Kidney capillary endothelial cell (primary cell): ENCODE measurements around the gene FGF8.

Experiments used
- DNase-seq: peaks from one replicate; pipeline ENCODE4 v3.0.0-alpha.2; 2018; ENCODE audit warnings: low spot score

Gene FGF8

DNA sequence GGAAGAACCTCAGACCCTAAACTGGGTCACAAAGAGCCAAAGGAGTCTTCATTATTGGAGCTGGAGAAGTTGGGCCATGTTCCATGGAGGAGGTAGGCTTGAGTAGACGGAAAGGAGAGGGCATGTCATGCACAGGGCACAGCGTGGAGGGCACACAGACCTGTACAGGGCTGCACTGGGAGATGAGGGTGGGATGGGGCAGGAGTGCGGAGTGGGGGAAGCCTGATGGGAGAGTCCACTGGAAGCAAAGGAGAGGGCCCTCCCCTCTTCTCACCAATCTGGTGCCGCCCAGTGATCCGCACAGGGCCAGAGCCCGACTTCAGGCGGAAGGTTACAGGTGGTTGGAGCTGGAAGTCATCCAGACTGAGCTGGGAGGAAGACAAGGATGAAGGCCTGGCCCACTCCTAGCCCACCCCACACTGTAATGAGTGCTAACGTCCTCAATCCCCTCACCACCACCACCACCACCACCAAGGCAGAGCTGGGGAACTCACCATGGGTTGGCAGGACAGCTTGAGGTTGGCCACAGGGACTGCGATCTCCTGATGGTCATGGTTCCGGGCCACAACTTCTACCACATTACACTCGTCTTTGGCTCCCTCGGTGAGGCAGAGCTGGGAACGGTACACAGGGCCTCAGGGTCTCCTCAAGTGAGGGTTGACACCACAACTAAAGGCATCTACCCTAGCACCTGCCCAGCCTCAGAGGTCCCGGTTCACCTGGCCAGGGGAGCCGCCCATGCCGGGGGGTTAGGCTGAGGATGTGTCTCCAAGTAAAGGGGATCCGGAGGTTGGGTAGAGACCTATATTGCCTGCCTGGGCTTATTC, 6.3 kb upstream of the FGF8 start:
- no peak for DNase-seq

DNA sequence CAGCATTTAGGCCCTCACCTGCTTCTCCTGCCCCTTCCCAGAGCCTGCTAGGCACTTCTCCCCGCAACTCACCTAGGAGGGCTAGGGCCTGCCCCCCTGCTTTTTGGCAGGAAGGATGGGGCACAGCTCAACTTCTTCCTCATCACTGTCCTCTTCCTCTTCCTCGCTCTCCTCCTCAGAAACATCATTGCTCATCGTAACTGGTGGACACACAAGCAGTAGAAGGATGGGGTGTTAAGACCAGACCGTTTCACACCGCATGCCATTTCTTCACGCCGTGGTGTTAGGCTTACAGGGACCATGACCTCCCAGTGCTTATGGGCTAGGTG, 5.7 kb upstream of the FGF8 start:
- DNase-seq, result no peak

DNA sequence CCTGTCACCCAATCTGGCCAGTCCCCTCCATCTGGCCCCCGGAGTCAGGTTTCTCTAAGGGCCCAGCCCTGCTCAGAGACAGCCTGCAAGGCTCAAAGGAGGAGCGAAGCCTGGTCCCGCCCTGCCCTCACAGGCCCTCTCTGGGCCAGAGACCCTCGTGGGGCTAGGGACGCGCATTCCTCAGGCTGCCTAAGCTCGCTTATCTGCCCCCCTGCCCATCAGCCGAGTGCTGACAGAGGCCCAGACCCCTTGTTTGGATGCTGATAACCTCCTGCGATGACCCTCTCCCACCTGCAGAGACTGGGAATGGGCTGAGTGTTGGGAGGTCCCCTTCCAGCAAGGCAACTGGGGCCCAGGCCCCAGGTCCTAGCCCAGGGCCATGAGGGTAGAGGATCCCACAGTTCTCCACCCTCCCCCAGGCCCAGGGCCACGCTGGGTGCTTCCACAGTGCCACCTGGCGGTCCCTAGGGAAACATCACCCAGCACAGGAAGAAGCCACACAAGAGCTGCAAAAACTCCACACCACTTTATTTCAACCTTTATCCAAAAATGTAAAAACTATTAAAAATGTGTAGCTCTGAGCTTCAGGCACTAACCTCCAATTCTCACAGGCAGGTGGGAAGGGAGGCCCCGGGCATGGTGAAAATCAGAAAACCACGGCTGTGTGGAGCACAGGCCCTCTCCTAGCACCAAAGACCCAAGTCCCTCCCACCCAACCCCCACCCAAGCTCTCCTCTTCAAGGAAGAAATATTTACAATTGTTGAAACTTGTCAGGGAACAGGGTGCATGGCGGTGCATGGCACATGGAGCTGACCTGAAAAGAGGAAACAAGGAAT, 5.1 kb upstream of the FGF8 start:
- DNase-seq, result peak; percentile 50

DNA sequence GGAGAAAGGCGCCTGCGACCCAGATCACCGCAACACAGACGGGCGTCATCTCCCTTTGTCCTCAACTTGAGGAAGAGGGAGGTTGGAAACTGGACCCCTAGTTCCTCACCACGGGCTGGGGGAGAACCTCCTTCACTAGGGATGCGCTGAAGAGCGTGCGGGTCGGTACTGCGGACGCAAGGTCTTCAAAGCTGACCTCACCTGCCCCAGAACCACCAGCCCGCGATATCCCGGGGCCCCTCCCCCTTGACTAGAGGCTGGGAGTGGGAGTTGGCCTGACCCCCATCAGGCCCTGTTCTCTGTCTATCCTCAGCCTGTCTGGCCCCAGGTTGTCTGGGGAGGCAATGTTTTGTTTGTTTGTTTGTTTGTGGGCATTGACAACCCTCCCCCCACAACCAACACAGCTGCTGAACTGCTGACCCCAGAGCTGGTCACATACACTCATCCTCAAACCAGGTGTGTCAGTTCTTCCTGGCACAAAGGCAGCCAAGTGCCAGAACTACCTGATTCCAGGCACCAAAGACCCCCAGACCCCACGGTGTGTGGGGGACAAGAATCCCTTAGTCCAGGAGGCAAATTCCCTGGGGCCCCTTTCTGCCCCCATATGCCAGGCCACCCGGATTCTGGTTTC, 4.4 kb upstream of the FGF8 start:
- no peak for DNase-seq

DNA sequence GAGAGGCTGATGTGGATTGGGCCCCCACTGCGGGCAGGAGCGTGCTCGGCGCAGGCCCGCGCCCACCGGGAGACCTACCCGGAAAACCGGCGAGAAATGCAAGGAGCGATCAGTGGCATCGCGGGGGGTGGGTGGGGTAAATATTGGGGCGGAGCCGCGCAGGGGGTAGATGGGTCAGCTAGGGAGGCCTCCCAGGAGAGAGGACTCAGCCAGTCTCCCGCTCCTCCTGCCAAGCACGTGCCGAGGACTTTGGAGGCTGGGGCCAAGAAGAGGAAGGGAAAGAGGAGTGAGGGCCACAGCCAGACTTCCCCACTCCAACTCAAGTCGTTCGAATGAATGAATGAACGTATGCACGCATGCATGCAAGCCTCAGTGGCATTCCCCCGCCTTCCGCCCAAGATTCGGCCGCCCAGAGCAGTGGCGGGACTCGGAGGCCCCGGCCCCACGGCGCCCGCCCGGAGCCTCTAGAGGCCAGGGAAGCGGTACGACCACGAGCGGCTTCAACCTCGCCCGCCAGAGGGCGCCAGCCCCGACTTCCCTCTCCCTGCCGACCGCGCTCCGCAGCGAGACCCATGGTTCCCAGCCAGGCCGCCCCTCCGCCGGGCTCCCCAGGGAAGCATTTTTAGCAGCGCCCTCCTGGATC, 3.8 kb upstream of the FGF8 start:
- peak; percentile 68 for DNase-seq

DNA sequence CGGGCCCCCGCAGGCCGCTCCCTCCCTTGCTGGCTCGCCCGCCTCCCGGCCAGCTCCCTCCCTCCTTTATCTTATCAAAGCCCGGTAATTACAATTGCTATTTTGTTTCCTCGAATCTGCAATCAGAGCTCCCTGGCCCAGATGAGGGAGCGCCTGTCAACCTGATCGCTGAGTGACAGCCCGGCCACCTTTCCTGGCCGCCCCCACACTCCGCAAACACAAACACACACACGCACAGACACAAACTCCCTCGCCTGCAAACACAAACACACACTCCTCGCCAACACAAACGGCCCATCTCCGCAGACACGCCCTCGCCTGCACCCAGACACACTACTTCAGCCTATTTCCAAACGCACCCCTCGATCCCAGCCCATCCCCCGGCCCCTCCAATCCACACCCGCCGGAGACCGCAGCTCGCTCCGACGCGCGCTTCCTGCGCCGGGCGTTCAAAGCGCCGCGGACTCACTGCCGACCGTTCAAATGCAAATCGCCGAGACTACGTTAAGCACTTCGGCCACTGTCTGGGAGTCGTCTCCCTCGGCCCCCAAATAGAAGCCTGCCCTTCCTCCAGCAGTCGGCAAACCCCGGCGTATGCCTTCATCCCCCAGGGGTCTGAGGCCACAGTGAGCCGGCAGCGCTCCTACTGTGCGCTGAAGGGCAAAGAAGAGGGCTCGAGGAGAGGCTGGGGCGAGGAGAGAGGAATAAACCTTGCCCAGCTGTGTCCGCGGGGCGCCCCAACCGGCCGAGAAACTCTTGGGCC, 3.0 kb upstream of the FGF8 start:
- peak; percentile 40 for DNase-seq

DNA sequence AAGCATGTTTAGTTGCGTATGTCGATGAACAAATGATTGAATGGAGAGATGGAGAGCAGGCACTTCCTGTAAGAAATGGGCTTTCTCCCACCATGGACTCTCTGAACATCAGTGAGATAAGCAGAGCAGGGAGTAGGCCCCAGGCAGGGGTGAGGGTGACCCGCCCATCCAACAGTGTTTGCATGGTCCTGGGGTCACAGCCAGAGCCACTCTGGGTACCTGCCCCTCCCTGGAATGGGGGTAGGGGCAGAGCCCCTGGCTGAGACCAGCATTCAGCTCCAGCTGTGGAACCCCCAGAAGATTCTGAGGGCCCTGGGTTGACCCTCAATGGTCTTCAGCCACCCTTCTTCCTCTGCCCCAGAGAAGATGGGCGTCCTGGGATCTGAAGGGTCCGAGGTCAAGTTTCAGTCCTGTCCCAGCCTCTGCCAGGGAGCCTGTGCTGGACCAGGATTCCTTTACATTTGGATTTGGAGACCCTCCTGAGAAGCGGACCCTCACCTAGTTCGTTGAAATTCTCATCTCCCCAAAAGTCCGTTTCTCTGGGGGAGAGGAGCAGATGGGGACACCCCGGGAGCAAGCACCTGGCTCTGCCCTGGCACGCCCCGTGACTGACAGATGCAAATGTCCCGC, 2.4 kb upstream of the FGF8 start:
- no peak for DNase-seq

DNA sequence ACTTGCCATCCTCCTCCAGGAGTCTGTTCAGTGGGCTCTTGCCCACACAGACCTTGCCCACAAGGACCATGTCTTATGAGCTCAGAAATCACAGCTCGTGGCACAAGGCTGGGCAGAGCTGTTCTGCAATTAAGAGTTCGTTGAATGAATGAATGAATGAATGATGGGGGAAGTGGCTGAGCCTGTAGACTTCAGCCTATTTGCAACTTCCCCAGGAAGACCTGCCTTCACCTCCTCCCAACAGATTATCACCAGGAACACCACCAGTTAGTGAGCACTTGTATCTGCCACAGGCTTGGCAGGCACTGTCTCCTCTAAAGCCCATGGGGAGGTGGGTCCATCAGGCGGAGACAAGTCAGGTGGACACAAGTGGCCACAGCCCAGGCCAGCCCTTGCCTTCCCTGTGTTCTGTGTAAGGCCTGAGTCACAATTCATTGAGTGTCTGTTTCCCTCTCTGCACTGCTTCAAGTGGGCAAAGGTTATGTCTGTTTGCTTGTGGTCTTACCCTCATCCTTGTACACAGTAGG, 1.8 kb upstream of the FGF8 start:
- no peak for DNase-seq

DNA sequence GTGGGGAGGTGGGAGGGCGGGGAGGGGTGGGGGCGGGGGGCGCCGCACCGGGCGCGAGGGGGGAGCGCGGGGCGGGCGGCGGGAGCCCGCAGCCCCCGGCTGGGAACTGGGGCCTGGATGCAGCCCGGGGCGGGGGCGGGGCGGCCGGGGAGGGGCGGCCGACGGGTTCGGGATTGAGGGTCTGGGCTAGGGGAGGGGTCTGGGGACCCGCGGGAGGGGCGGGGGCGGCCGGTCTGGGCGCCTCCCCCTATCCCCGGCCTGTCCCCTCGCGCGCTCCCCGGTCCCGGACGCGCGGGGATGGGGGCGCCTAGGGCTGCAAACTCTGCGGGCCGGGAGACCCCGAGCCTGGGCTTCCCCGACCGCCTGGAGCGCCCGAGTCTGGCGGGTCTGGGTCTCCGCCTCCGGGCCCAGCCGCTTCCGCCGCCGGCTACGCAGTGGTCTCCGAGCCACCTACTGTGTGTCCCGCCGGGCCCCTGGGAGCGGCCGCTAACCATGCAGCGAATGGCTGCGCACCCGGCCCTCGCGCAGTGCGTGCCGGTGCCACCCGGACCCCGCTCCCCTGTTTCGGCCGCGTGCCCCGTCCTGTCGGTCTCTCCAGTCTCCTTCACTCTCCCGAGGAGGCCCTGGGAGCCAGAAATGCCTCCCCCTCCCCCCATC, 375 bp upstream of the FGF8 start:
- DNase-seq, result no peak

DNA sequence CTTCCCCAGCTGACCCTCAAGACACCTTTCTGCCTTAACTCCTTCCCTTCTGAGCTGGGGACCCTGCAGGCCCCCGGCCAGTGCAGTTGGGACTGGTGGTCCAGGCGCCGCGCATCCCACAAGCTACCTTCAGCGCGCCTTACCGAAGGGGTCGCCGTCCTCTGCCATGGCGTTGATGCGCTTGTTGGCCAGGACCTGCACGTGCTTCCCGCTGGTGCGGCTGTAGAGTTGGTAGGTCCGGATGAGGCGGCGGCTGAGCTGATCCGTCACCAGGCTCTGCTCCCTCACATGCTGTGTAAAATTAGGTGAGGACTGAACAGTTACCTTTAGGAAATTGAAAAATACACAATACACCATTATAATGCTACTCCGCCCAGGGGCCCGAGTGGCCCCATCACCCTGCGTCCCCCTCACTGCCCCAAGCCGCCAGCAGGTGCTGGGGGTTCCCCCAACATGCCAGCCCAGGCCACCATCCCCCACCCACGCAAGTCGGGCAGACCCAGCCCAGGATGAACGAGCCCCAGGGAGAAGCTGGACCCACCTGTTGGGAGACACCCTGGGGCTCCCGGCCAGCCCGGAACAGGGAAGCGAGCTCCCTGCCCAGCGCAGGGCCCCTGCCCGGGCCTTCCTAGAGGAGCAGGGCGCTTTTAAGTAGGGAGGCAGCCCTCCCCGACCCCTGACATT, 1.2 kb downstream of the FGF8 start:
- no peak for DNase-seq

DNA sequence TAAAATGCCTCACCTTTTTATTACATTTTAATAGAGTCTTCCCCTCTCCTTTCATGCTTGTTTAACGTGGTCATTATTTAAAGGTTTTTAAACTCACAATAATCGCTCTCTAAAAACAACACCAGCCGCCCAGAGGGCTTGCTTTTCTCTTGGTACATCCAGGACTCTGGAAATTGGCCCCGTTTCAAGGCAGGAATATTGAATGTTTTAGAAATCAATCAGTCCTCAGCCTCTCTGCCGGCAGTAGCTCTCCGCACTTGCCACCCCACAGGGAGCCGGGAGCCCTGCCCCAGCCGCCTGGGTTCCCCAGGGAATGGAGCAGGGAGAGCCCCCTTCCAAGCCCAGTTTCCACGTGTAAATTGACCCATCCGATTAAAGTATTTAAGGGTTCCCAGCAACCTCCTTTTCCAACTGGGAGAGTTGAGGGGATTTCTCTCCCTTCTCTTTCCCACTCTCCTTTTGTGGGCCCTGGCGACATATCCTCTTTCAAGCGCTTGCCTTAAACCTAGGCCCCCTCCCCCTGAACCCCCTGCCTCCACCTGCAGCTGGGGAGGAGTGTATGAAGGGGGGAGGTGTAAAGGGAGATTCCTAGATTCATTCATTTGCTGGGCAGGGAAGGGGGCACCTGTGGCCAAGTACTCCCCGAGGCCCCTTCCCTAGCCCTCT, 1.9 kb downstream of the FGF8 start:
- DNase-seq, result no peak

DNA sequence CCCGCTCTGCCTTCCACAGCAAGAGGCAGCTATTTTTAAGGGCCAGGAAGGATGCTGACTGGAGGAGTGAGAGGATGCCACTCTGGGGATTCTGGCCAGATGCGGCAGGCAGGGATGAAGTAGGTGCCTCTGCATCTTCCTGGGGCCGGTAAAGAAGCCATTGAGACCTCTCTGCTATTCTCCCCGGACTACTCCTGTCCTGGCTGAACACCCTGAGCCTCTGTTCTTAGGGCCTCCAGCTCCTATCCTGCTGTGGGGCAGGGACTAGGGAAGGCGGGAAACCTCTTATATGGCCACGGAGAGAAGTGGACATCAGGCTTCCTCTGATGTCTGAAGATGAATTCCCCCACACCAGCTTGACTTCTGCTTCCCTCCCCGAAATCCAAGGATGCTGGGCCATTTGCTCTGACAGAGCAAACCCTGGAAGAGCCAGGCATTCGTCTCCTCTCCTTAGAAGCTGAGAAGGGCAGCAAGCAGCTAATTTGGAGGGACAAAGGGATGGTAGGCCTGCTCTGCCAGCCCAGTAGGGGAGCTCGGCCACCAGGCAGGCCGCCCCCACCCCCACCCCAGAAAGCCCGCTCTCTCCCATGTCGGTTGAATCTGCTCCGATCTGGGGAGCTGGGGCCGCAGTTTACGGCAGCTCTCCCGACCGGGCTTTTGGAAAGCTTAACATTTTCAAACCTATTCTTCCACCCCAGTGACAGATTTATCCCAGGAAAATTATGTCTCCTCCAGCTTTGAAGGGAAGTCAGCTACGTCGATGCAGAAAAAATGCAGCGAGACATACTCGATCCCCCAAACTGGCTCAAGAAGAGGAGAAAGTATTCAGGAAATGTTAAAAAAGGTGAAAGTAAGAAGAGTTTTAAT, 2.8 kb downstream of the FGF8 start:
- no peak for DNase-seq

DNA sequence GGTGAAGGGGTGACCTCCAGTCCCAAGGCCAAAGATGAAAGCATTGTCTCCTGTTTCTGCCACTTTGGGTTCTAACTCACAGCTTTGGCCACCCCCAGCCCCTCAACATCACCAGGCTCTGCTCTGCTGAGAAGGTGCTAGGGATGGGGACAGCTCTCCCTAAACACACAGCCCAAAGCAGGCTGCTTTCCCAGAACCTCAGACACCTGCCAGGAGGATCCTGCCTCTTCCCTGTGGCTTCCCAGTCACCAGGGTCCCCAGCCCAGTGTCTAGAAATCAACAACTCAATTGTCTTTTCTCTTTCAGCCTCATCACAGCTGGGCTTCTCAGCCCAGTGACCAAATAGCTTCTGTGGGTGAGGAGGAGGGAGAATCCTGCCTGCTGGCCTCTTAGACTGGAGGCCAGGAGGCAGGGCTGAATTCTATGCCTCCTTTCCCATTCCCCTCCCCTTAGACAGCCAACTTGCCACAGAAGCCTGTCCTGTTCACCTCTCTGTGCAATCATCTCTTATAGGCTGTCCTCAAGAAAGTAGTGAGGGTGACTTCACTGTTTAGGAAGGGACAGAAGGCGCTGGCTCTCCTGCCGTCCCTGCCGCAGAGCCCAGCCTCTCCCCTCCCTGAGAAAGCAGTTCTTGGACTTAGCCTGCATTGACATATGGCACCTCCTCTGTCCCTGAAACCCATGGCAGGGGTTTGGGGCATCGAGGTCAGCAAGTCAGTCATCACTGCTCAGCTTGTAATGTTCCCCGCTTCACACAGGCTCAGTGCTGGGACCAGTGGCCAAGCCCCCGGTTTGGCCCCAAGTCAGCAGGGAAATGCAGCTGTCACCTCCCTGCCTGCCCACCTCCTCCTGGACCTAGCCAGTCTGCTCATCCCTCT, 3.7 kb downstream of the FGF8 start:
- DNase-seq, result no peak

DNA sequence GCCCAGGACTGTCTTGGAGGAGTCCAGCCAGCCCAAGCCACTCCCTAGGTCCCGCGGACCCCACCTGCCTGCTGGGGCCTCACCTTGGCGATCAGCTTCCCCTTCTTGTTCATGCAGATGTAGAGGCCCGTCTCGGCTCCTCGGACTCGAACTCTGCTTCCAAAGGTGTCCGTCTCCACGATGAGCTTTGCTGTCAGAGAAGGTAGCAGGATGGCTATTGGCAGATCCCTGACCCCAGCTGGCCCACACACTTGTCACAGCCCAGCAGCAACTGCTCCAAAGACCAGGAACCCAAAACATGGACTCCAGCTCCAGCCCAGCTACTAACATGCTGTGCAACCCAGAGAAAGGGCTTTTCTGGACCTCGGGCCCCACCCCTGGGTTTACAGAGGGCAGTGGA, 4.5 kb downstream of the FGF8 start:
- DNase-seq, result no peak

DNA sequence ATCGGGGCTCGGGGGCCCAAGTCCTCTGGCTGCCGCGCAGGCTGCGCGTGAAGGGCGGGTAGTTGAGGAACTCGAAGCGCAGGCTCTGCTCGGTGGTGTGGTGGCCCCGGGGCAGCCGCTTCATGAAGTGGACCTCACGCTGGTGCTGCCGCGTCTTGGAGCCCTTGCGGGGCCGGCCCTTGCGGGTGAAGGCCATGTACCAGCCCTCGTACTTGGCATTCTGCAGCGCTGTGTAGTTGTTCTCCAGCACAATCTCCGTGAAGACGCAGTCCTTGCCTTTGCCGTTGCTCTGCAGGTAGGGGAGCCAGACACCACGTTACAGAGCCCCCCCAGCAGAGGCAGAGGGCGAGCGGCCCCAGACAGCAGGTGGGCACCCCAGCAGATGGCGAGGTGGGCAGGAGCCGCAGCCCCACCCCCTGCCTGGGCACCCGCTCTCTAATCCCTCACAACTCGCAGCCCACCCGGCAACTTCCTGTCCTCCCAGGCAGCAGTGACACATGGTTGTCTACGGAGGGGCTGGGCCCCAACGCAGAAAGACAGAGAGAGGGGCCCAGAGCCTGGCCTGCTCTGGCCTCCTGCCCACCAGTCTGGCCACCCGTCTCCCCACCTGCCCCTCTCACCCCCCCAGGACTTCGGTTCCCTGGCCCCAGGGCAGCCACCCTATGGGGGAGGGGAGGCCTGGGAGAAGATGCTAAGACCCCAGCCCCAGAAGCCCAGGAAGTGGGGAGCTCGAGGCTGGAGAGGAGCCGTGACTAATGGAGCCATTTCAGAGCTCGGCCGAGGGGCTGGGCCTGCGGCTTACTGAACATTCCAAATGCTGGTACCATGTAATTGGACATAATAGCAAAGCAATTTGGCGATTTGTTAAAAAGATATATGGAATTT, 5.3 kb downstream of the FGF8 start:
- DNase-seq, result no peak

DNA sequence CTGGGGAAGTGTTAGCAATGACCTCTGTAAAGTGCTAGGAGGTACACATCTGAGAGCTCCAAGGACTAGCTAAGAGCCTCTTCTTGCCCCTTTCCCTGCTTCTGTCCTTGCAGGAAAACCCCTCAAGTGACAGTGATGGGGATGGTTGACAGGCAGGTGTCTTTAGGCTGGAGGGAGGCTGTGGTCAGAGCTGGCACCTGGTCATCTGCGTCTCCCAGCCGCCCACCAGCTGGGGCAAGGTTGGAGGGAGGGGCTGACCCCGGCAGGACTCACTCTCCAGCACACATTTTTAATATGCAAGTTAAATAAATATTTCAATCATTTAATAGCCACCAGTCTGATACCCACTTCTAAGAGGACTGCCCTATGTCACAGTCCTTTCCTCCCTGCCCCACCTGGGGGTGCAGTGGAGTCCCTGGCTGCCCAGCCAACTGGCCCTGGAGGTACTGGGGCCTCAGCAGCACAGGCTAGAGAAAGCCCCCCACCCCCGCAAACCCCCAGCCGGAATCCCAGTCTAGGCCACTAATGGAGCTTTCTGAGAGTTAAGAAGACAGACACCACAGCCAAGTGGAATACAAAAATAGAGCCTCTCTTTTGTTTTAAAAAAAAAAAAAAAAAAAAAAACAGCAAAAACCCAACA, 6.3 kb downstream of the FGF8 start:
- DNase-seq, result no peak
